Hepatocyte (in vitro differentiated cells): Measurements from ENCODE around the gene UNC93B1. TPM values are rescaled to one million over a fixed set of nuclear protein-coding genes. Genes with fewer than 3 reads are reported as not detected.
"Not testable (repeated sequence)": the region's sequence is repeated elsewhere in the genome, so short reads cannot be mapped to it uniquely, and the experiment has no call there.

ENCODE experiments used
- DNase-seq: peaks from one replicate; pipeline ENCODE4 v3.0.0-alpha.2; 2016; ENCODE audit warnings: low spot score
- H2AFZ ChIP-seq: fragments of 200-600 bp; sonication (generic); 2 replicates; pipeline ENCODE4 v1.6.0; 2016; ENCODE audit warnings: antibody characterized with exemption, mild to moderate bottlenecking
- H3K27ac ChIP-seq: fragments of 200-600 bp; sonication (generic); 2 replicates; pipeline ENCODE4 v1.5.1; 2016; ENCODE audit warnings: mild to moderate bottlenecking
- H3K27me3 ChIP-seq: fragments of 200-600 bp; sonication (generic); 2 replicates; pipeline ENCODE4 v1.6.1; 2016
- H3K36me3 ChIP-seq: fragments of 200-600 bp; sonication (generic); replicated peaks from 2 replicates; pipeline ENCODE4 v1.5.1; 2016; ENCODE audit warnings: low read depth; ENCODE audit not compliant: insufficient read depth
- H3K4me1 ChIP-seq: fragments of 200-600 bp; sonication (generic); 2 replicates; pipeline ENCODE4 v1.5.1; 2016; ENCODE audit warnings: mild to moderate bottlenecking, moderate library complexity; ENCODE audit not compliant: insufficient read depth
- H3K4me2 ChIP-seq: fragments of 200-600 bp; sonication (generic); 2 replicates; pipeline ENCODE4 v1.6.0; 2016
- H3K4me3 ChIP-seq: fragments of 200-600 bp; sonication (generic); 2 replicates; pipeline ENCODE4 v1.5.1; 2016; ENCODE audit warnings: mild to moderate bottlenecking
- H3K79me2 ChIP-seq: fragments of 200-600 bp; sonication (generic); 2 replicates; pipeline ENCODE4 v1.6.0; 2017; ENCODE audit warnings: mild to moderate bottlenecking
- H3K9me2 ChIP-seq: fragments of 200-600 bp; sonication (generic); replicated peaks from 2 replicates; pipeline ENCODE4 v1.6.0; 2017; ENCODE audit warnings: mild to moderate bottlenecking; ENCODE audit not compliant: insufficient read depth
- H3K9me3 ChIP-seq: fragments of 200-600 bp; sonication (generic); 2 replicates; pipeline ENCODE4 v1.5.1; 2016; ENCODE audit warnings: low read depth, mild to moderate bottlenecking
- H4K20me1 ChIP-seq: fragments of 200-600 bp; sonication (generic); 2 replicates; pipeline ENCODE4 v1.6.0; 2016; ENCODE audit warnings: mild to moderate bottlenecking; ENCODE audit not compliant: insufficient read depth, poor library complexity, severe bottlenecking
- CTCF ChIP-seq: fragments of 200-600 bp; sonication (generic); IDR thresholded peaks from 2 replicates; pipeline ENCODE4 v1.5.1; 2016; ENCODE audit warnings: antibody characterized with exemption, mild to moderate bottlenecking; ENCODE audit not compliant: poor library complexity
- WGBS: methylation state at CpG from one replicate; pipeline ENCODE4 v1.1.6; 2016; ENCODE audit warnings: low lambda C conversion rate; ENCODE audit errors: missing lambda C conversion rate; 5-methylcytosine and 5-hydroxymethylcytosine counted together
- microRNA-seq: library from miRNA; unstranded; fragments of <30 nt; microRNA quantifications from one replicate; pipeline ENCODE4, GENCODE V29; 2017
- polyA plus RNA-seq: library from polyadenylated mRNA; unstranded; fragments of >200 nt; fragmentation: Nextera tagmentation; extraction: Ambion mirVana; gene quantifications from 2 replicates; pipeline ENCODE4 v1.2.1, GENCODE V29; 2016
- small RNA-seq: library from RNA; depleted of rRNA; stranded (forward); fragments of <200 nt; gene quantifications from one replicate; pipeline ENCODE3, GENCODE V24; 2014
- total RNA-seq: library from RNA; depleted of rRNA; stranded (reverse); fragments of >200 nt; gene quantifications from 2 replicates; pipeline ENCODE4 v1.2.3, GENCODE V29; 2014

Gene UNC93B1
- total and polyA plus RNA-seq, 2 experiments from 2014 or later, result 23.5 to 38.0 TPM

GRCh38 chr11:67943406-67943805 lies 60.5 kb downstream of the UNC93B1 start:
- H3K27ac ChIP-seq, H3K36me3 ChIP-seq, H3K4me3 ChIP-seq, H3K79me2 ChIP-seq, H3K4me1 ChIP-seq, DNase-seq, H3K9me2 ChIP-seq, H2AFZ ChIP-seq, H3K27me3 ChIP-seq, H4K20me1 ChIP-seq, H3K4me2 ChIP-seq, H3K9me3 ChIP-seq: not testable (repeated sequence)
- TF ChIP-seq CTCF, result peak; percentile 28
- WGBS, result 50% methylated on average over 1 of the region's 5 CpGs

Small RNA genes within 50 kb of the gene (microRNA-seq; reads per million reads assigned to microRNA genes)
- gene MIR4691 (not detected), gene MIR6753 (not detected), gene MIR7113 (4.9 reads per million, percentile 8 among the genes with 10 or more reads in this experiment)

Small RNA genes within 50 kb of the gene (small RNA-seq; reads per million reads assigned to genes)
- 0.19 reads per million for gene MIR6753

Other genes starting within 250 kb of the UNC93B1 start
- 11.7 and 15.4 TPM in 2 replicates for gene ALDH3B1, start 6.2 kb upstream of the UNC93B1 start, total RNA-seq
- 15.7 and 16.9 TPM in 2 replicates for gene ALDH3B1, start 6.2 kb upstream of the UNC93B1 start, polyA plus RNA-seq
- 100 and 111 TPM in 2 replicates for gene NDUFS8, start 26.6 kb upstream of the UNC93B1 start, total RNA-seq
- gene NDUFS8, start 26.6 kb upstream of the UNC93B1 start, polyA plus RNA-seq, result 286 and 287 TPM in 2 replicates
- 61.0 and 77.4 TPM in 2 replicates for gene TCIRG1, start 34.9 kb upstream of the UNC93B1 start, total RNA-seq
- 125 and 199 TPM in 2 replicates for gene TCIRG1, start 34.9 kb upstream of the UNC93B1 start, polyA plus RNA-seq
- gene CHKA, start 117.3 kb upstream of the UNC93B1 start, total RNA-seq, result 74.6 and 117 TPM in 2 replicates
- gene CHKA, start 117.3 kb upstream of the UNC93B1 start, polyA plus RNA-seq, result 70.0 and 76.7 TPM in 2 replicates
- gene KMT5B, start 209.2 kb upstream of the UNC93B1 start, total RNA-seq, result 36.0 TPM in 2 replicates
- gene KMT5B, start 209.2 kb upstream of the UNC93B1 start, polyA plus RNA-seq, result 26.9 and 29.9 TPM in 2 replicates